Parathyroid adenoma (tissue), 2 donors: Measurements from ENCODE around the gene DLG5.

Source experiments
- H2AFZ ChIP-seq: fragments of 300-600 bp; sonication (generic); one replicate; pipeline ENCODE4 v1.7.0; 2017; ENCODE audit warnings: antibody characterized with exemption, mild to moderate bottlenecking
- H3K27ac ChIP-seq: fragments of 300-600 bp; sonication (generic); one replicate; pipeline ENCODE4 v1.7.0; 2017
- H3K27me3 ChIP-seq: fragments of 300-600 bp; sonication (generic); one replicate; pipeline ENCODE4 v1.7.0; 2017; ENCODE audit warnings: low read length; ENCODE audit not compliant: control insufficient read depth, insufficient read depth
- H3K36me3 ChIP-seq: fragments of 300-600 bp; sonication (generic); one replicate; pipeline ENCODE4 v1.7.0; 2017; ENCODE audit warnings: low read length; ENCODE audit not compliant: control insufficient read depth, insufficient read depth
- H3K4me1 ChIP-seq: fragments of 300-600 bp; sonication (generic); one replicate; pipeline ENCODE4 v1.7.0; 2017; ENCODE audit warnings: control low read depth
- H3K4me2 ChIP-seq: fragments of 300-600 bp; sonication (generic); one replicate; pipeline ENCODE4 v1.7.0; 2017; ENCODE audit warnings: low read length
- H3K4me3 ChIP-seq: fragments of 300-600 bp; sonication (generic); one replicate; pipeline ENCODE4 v1.7.0; 2017; ENCODE audit warnings: low read depth, low read length
- H3K79me2 ChIP-seq: fragments of 300-600 bp; sonication (generic); one replicate; pipeline ENCODE4 v1.7.0; 2017; ENCODE audit warnings: control low read depth
- H3K9ac ChIP-seq: fragments of 300-600 bp; sonication (generic); one replicate; pipeline ENCODE4 v1.7.0; 2017; ENCODE audit warnings: mild to moderate bottlenecking
- H3K9me3 ChIP-seq: fragments of 300-600 bp; sonication (generic); one replicate; pipeline ENCODE4 v1.7.0; 2017; ENCODE audit warnings: low read length; ENCODE audit not compliant: control insufficient read depth
- CTCF ChIP-seq: fragments of 300-600 bp; sonication (generic); IDR thresholded peaks from one replicate; pipeline ENCODE4 v1.7.0; 2017; ENCODE audit warnings: antibody characterized with exemption, mild to moderate bottlenecking
- donor health status: primary hyperparathyroidism.

Gene DLG5

GRCh38 chr10:77855404-77856155, 71.0 kb downstream of the DLG5 start:
- no peak overlapping the region for H3K9ac ChIP-seq
- H3K27me3 ChIP-seq: no peaks in the 10 kb centered on the region
- peak overlapping the region; percentile 71 for H3K27ac ChIP-seq
- no peaks in the 10 kb centered on the region for H3K36me3 ChIP-seq
- H3K79me2 ChIP-seq: peaks cover 58% of the 10 kb centered on the region
- no peak overlapping the region for H3K4me3 ChIP-seq
- TF ChIP-seq CTCF: no peak
- H3K4me1 ChIP-seq: peaks cover 32% of the 10 kb centered on the region
- H2AFZ ChIP-seq: no peak overlapping the region
- peak overlapping the region; percentile 31 for H3K4me2 ChIP-seq
- H3K9me3 ChIP-seq: no peaks in the 10 kb centered on the region

- peaks cover 57% of the 10 kb centered on the region for H3K79me2 ChIP-seq
- H3K36me3 ChIP-seq: no peaks in the 10 kb centered on the region
- peaks cover 29% of the 10 kb centered on the region for H3K4me1 ChIP-seq
- no peak overlapping the region for H3K27ac ChIP-seq
- no peak overlapping the region for H3K4me3 ChIP-seq
- TF ChIP-seq CTCF: no peak
- no peaks in the 10 kb centered on the region for H3K27me3 ChIP-seq
- no peak overlapping the region for H3K9ac ChIP-seq
- no peak overlapping the region for H2AFZ ChIP-seq
- H3K9me3 ChIP-seq: no peaks in the 10 kb centered on the region
- H3K4me2 ChIP-seq: no peak overlapping the region
Measured at GRCh38 chr10:77854115-77854514, 72.4 kb downstream of the DLG5 start.

- peaks cover 60% of the 10 kb centered on the region for H3K79me2 ChIP-seq
- H2AFZ ChIP-seq: no peak overlapping the region
- TF ChIP-seq CTCF: no peak
- H3K27ac ChIP-seq: no peak overlapping the region
- peaks cover 29% of the 10 kb centered on the region for H3K4me1 ChIP-seq
- H3K36me3 ChIP-seq: no peaks in the 10 kb centered on the region
- no peak overlapping the region for H3K9ac ChIP-seq
- no peak overlapping the region for H3K4me2 ChIP-seq
- H3K4me3 ChIP-seq: no peak overlapping the region
- no peaks in the 10 kb centered on the region for H3K27me3 ChIP-seq
- no peaks in the 10 kb centered on the region for H3K9me3 ChIP-seq
Measured at GRCh38 chr10:77853256-77853655, 73.3 kb downstream of the DLG5 start.

GRCh38 chr10:77850620-77851231, 75.8 kb downstream of the DLG5 start:
- Histone ChIP-seq H2AFZ (no peak overlapping the region), H3K4me3 (no peak overlapping the region), H3K27ac (no peak overlapping the region), H3K4me2 (no peak overlapping the region), H3K9me3 (no peaks in the 10 kb centered on the region), H3K4me1 (peaks cover 25% of the 10 kb centered on the region), H3K9ac (no peak overlapping the region), H3K79me2 (peaks cover 68% of the 10 kb centered on the region), H3K36me3 (no peaks in the 10 kb centered on the region), H3K27me3 (no peaks in the 10 kb centered on the region)
- TF ChIP-seq CTCF: no peak
